IMR-90 (cell line): ENCODE data around the gene RELCH. TPM values are rescaled to one million over a fixed set of nuclear protein-coding genes. Genes with fewer than 3 reads are reported as not detected.

Experiments
- ATAC-seq: fragments of 200-7000 bp; cut with Tn5 transposase; 2 replicates; pipeline ENCODE4 v1.9.1; 2020; ENCODE audit warnings: low read depth, mild to moderate bottlenecking, moderate library complexity
- BruUV-seq: library from RNA; stranded (reverse); fragments of 400-500 nt; replicated peaks from 2 replicates; lab custom pipeline; 2021; lab: Mats Ljungman, UMichigan
- CTCF ChIA-PET: fragments of 300-600 bp; formaldehyde crosslinking; extraction: SDS; loops from one replicate; lab custom pipeline; 2021; ENCODE audit warnings: antibody characterized with exemption; lab: Yijun Ruan, JAX
- POLR2A ChIA-PET: fragments of 300-600 bp; sonication (Branson Sonifier 250); formaldehyde crosslinking; loops from one replicate; lab custom pipeline; 2022; ENCODE audit warnings: antibody characterized with exemption; ENCODE audit not compliant: unreplicated experiment; lab: Charles Lee
- DNase-seq: peaks from one replicate; pipeline ENCODE4 v3.0.0; 2013
- H2AFZ ChIP-seq: replicated peaks from 2 replicates; pipeline ENCODE3; 2013; ENCODE audit warnings: low read length, mild to moderate bottlenecking; ENCODE audit not compliant: poor library complexity
- H2AK5ac ChIP-seq: 2 replicates; pipeline ENCODE4 v1.6.1; 2013; ENCODE audit warnings: low read depth, low read length, inconsistent platforms
- H2AK9ac ChIP-seq: replicated peaks from 2 replicates; pipeline ENCODE3; 2013; ENCODE audit warnings: mild to moderate bottlenecking, low read depth, low read length, moderate library complexity; ENCODE audit not compliant: poor library complexity
- H2BK120ac ChIP-seq: 2 replicates; pipeline ENCODE4 v1.6.1; 2013; ENCODE audit warnings: low read depth, low read length, inconsistent platforms
- H2BK15ac ChIP-seq: 3 replicates; pipeline ENCODE4 v1.6.1; 2013; ENCODE audit warnings: low read depth, low read length, inconsistent platforms
- H2BK20ac ChIP-seq: 2 replicates; pipeline ENCODE4 v1.6.1; 2013; ENCODE audit warnings: low read depth, mild to moderate bottlenecking, inconsistent platforms, low read length, moderate library complexity
- H2BK5ac ChIP-seq: 2 replicates; pipeline ENCODE4 v1.6.1; 2013; ENCODE audit warnings: mild to moderate bottlenecking, low read depth, low read length, inconsistent platforms; ENCODE audit not compliant: poor library complexity, severe bottlenecking
- H3K14ac ChIP-seq: replicated peaks from 2 replicates; pipeline ENCODE4 v1.6.1; 2013; ENCODE audit warnings: low read depth, low read length, inconsistent platforms
- H3K18ac ChIP-seq: 2 replicates; pipeline ENCODE4 v1.6.1; 2013; ENCODE audit warnings: low read depth, low read length, control low read depth
- H3K23ac ChIP-seq: 2 replicates; pipeline ENCODE4 v1.6.1; 2013; ENCODE audit warnings: low read depth, low read length, inconsistent platforms
- H3K27ac ChIP-seq: 2 replicates; pipeline ENCODE4 v1.5.1; 2013; ENCODE audit warnings: mild to moderate bottlenecking, control low read depth, low read length; ENCODE audit not compliant: insufficient read depth
- H3K27me3 ChIP-seq: 2 replicates; pipeline ENCODE4 v1.6.1; 2013; ENCODE audit warnings: low read length; ENCODE audit not compliant: control insufficient read depth, insufficient read depth
- H3K36me3 ChIP-seq: 2 replicates; pipeline ENCODE4 v1.6.1; 2013; ENCODE audit warnings: low read length, mixed read lengths; ENCODE audit not compliant: control insufficient read depth, insufficient read depth
- H3K4ac ChIP-seq: 2 replicates; pipeline ENCODE4 v1.6.1; 2013; ENCODE audit warnings: low read depth, low read length, inconsistent platforms
- H3K4me1 ChIP-seq: 2 replicates; pipeline ENCODE4 v1.6.1; 2013; ENCODE audit warnings: low read length, mixed read lengths; ENCODE audit not compliant: control insufficient read depth, insufficient read depth
- H3K4me2 ChIP-seq: 2 replicates; pipeline ENCODE4 v1.6.1; 2013; ENCODE audit warnings: low read depth, mild to moderate bottlenecking, control low read depth, low read length, moderate library complexity
- H3K4me3 ChIP-seq: 2 replicates; pipeline ENCODE4 v1.5.1; 2013; ENCODE audit warnings: low read depth, mild to moderate bottlenecking, control low read depth, low read length, moderate library complexity; ENCODE audit not compliant: insufficient read depth
- H3K56ac ChIP-seq: 2 replicates; pipeline ENCODE4 v1.6.1; 2013; ENCODE audit warnings: low read length, inconsistent platforms; ENCODE audit not compliant: insufficient read depth; ENCODE audit errors: extremely low read depth
- H3K79me1 ChIP-seq, 2 experiments: 2 replicates each; pipeline ENCODE4 v1.6.1; 2013; ENCODE audit warnings: low read length in 2 of 2, inconsistent platforms in 1 of 2, low read depth in 1 of 2
- H3K9ac ChIP-seq: 2 replicates; pipeline ENCODE4 v1.6.1; 2013; ENCODE audit warnings: low read depth, low read length, control low read depth
- H3K9me1 ChIP-seq: 2 replicates; pipeline ENCODE4 v1.6.1; 2013; ENCODE audit warnings: low read length, inconsistent platforms; ENCODE audit not compliant: insufficient read depth
- H3K9me3 ChIP-seq: 2 replicates; pipeline ENCODE4 v1.6.1; 2013; ENCODE audit warnings: low read length; ENCODE audit not compliant: control insufficient read depth, insufficient read depth
- H4K20me1 ChIP-seq: 2 replicates; pipeline ENCODE4 v1.6.1; 2013; ENCODE audit warnings: low read length, inconsistent platforms; ENCODE audit not compliant: insufficient read depth
- H4K5ac ChIP-seq: 2 replicates; pipeline ENCODE4 v1.6.1; 2013; ENCODE audit warnings: mild to moderate bottlenecking, low read depth, low read length, control low read depth
- H4K8ac ChIP-seq, 2 experiments: 2 replicates each; pipeline ENCODE4 v1.6.1; 2013; ENCODE audit warnings: low read depth in 2 of 2, low read length in 2 of 2, control low read depth in 1 of 2, inconsistent platforms in 1 of 2
- H4K91ac ChIP-seq: 2 replicates; pipeline ENCODE4 v1.6.1; 2013; ENCODE audit warnings: low read depth, low read length, inconsistent platforms; ENCODE audit not compliant: insufficient read depth
- BHLHE40 ChIP-seq: fragments of 150-350 bp; IDR thresholded peaks from 2 replicates; pipeline ENCODE4 v1.6.1; 2016; ENCODE audit warnings: mild to moderate bottlenecking, low read depth, low read length
- CEBPB ChIP-seq: IDR thresholded peaks from 2 replicates; pipeline ENCODE4 v1.6.1; 2012; ENCODE audit warnings: low read depth, low read length, improper control_type of control experiment
- ELK1 ChIP-seq: fragments of 150-350 bp; IDR thresholded peaks from 2 replicates; pipeline ENCODE4 v1.6.1; 2016; ENCODE audit warnings: low read depth, mild to moderate bottlenecking, low read length, moderate library complexity, borderline replicate concordance
- FOS ChIP-seq: fragments of 150-350 bp; IDR thresholded peaks from 2 replicates; pipeline ENCODE4 v1.6.1; 2016; ENCODE audit warnings: low read depth, low read length
- MAFK ChIP-seq: IDR thresholded peaks from 2 replicates; pipeline ENCODE4 v1.6.1; 2012; ENCODE audit warnings: low read depth, low read length, improper control_type of control experiment
- MAZ ChIP-seq: IDR thresholded peaks from 2 replicates; pipeline ENCODE4 v1.6.1; 2012; ENCODE audit warnings: low read depth, mild to moderate bottlenecking, low read length, improper control_type of control experiment, moderate library complexity, borderline replicate concordance
- MXI1 ChIP-seq: IDR thresholded peaks from 2 replicates; pipeline ENCODE4 v1.6.1; 2012; ENCODE audit warnings: low read depth, mild to moderate bottlenecking, low read length, moderate library complexity, borderline replicate concordance
- POLR2A ChIP-seq: IDR thresholded peaks from 2 replicates; pipeline ENCODE4 v1.6.1; 2012; ENCODE audit warnings: mild to moderate bottlenecking, low read depth, low read length
- RAD21 ChIP-seq: IDR thresholded peaks from 2 replicates; pipeline ENCODE4 v1.6.1; 2012; ENCODE audit warnings: low read length, improper control_type of control experiment
- RCOR1 ChIP-seq: IDR thresholded peaks from 2 replicates; pipeline ENCODE4 v1.6.1; 2012; ENCODE audit warnings: mild to moderate bottlenecking, low read length, improper control_type of control experiment; ENCODE audit not compliant: insufficient replicate concordance
- RFX5 ChIP-seq: IDR thresholded peaks from 2 replicates; pipeline ENCODE4 v1.8.0; 2012; ENCODE audit warnings: low read depth, mild to moderate bottlenecking, low read length, moderate library complexity
- SMC3 ChIP-seq: fragments of 150-350 bp; IDR thresholded peaks from 2 replicates; pipeline ENCODE4 v1.6.1; 2016; ENCODE audit warnings: low read depth, mild to moderate bottlenecking, antibody characterized with exemption, low read length, moderate library complexity
- WGBS, 2 experiments: methylation state at CpG; one replicate each; pipeline versions ENCODE4 v1.1.5 to v1.1.7; 2013; ENCODE audit warnings: missing lambda C conversion rate in 2 of 2; ENCODE audit not compliant: insufficient read length in 1 of 2; ENCODE audit errors: extremely low coverage in 2 of 2; 5-methylcytosine and 5-hydroxymethylcytosine counted together
- dilution Hi-C: fragments of 300-500 bp; cut with HindIII; formaldehyde crosslinking; loops from one replicate; pipeline ENCODE4 v1.14.3; 2018; ENCODE audit warnings: low sequenced_read_pairs; ENCODE audit not compliant: unreplicated experiment
- in situ Hi-C: fragments of 300-500 bp; cut with MboI; formaldehyde crosslinking; loops from 3 replicates; pipeline ENCODE4 v1.14.3; 2019; ENCODE audit warnings: low sequenced_read_pairs, inconsistent platforms, mixed read lengths
- intact Hi-C: fragments of 100-400 bp; cut with micrococcal nuclease; formaldehyde crosslinking; loops from 2 replicates; pipeline ENCODE4 v1.10.0; 2022
- polyA plus RNA-seq, 3 experiments: library from polyadenylated mRNA; depleted of rRNA; stranded (reverse); fragments of >200 nt; gene quantifications; 2 replicates each; pipeline ENCODE4 v1.2.3, GENCODE V29; 2012; ENCODE audit warnings: low replicate concordance in 1 of 3
- total RNA-seq: library from RNA; depleted of rRNA; stranded (reverse); fragments of >200 nt; gene quantifications from 2 replicates; pipeline ENCODE4 v1.2.3, GENCODE V29; 2012
- TF ChIP-seq, protein P1 (sequence below): fragments of 150-350 bp; IDR thresholded peaks from 2 replicates; pipeline ENCODE4 v1.6.1; 2017; ENCODE audit warnings: mild to moderate bottlenecking, antibody characterized with exemption, low read length, low read depth
- TF ChIP-seq, protein P2 (sequence below): conservative IDR thresholded peaks from 2 replicates; pipeline ENCODE4 v1.5.1; 2012; ENCODE audit warnings: mild to moderate bottlenecking, low read depth, low read length, improper control_type of control experiment

The RELCH gene
- total and polyA plus RNA-seq, 2 of the 4 experiments (the other 2 are of a cell fraction) = 14.4 to 52.5 TPM

DNA sequence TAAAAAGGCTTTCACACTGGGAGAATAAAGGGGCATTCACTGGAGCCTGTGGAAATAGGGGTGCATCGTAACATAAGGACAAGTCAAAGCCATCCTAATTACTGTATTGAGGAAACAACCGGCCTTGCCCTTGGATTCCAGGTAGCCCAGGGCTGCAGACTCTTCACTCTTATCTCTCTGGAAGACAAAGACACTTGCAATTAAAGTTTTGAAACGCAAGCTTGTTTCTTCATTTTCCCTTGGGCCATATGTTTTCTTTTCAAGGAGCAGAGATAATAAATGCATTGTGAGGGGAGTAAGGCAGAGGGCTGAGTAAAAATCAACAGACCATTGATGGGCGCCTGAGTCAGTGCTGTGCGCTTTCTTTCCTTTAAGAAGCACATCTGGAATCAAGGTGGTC, 149.6 kb downstream of the RELCH start:
- TF ChIP-seq BHLHE40 (no peak), ELK1 (no peak), RFX5 (no peak), MXI1 (no peak), MAZ (no peak), MAFK (no peak), CEBPB (no peak), RAD21 (no peak), RCOR1 (no peak), SMC3 (no peak), POLR2A (no peak), FOS (no peak)
- TF ChIP-seq, protein P1, sequence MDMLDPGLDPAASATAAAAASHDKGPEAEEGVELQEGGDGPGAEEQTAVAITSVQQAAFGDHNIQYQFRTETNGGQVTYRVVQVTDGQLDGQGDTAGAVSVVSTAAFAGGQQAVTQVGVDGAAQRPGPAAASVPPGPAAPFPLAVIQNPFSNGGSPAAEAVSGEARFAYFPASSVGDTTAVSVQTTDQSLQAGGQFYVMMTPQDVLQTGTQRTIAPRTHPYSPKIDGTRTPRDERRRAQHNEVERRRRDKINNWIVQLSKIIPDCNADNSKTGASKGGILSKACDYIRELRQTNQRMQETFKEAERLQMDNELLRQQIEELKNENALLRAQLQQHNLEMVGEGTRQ = no peak
- TF ChIP-seq, protein P2, sequence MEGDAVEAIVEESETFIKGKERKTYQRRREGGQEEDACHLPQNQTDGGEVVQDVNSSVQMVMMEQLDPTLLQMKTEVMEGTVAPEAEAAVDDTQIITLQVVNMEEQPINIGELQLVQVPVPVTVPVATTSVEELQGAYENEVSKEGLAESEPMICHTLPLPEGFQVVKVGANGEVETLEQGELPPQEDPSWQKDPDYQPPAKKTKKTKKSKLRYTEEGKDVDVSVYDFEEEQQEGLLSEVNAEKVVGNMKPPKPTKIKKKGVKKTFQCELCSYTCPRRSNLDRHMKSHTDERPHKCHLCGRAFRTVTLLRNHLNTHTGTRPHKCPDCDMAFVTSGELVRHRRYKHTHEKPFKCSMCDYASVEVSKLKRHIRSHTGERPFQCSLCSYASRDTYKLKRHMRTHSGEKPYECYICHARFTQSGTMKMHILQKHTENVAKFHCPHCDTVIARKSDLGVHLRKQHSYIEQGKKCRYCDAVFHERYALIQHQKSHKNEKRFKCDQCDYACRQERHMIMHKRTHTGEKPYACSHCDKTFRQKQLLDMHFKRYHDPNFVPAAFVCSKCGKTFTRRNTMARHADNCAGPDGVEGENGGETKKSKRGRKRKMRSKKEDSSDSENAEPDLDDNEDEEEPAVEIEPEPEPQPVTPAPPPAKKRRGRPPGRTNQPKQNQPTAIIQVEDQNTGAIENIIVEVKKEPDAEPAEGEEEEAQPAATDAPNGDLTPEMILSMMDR = no peak
- CTCF ChIA-PET = no interaction called here

More for the DNA sequence above, 149.6 kb downstream of the RELCH start:
- no peak overlapping the region for H2BK20ac ChIP-seq
- no peak overlapping the region for H4K8ac ChIP-seq
- no peak for ATAC-seq
- no peaks in the 10 kb centered on the region for H3K79me1 ChIP-seq
- no peak overlapping the region for H3K4me3 ChIP-seq
- H2BK120ac ChIP-seq = no peak overlapping the region
- peaks cover 4% of the 10 kb centered on the region for H3K4me1 ChIP-seq
- POLR2A ChIA-PET = no interaction called here
- H3K27me3 ChIP-seq = peaks cover 31% of the 10 kb centered on the region
- H3K18ac ChIP-seq = no peak overlapping the region
- H3K4ac ChIP-seq = no peak overlapping the region
- H2AK5ac ChIP-seq = no peak overlapping the region
- DNase-seq = no peak
- intact Hi-C loops (no loop called here), in situ Hi-C loops (no loop called here), dilution Hi-C loops (no loop called here)
- H4K5ac ChIP-seq = no peak overlapping the region
- no peak overlapping the region for H3K14ac ChIP-seq
- no peak overlapping the region for H3K4me2 ChIP-seq
- no peak overlapping the region for H2AK9ac ChIP-seq
- no peak overlapping the region for H3K56ac ChIP-seq
- no peak overlapping the region for H2BK5ac ChIP-seq
- H3K9me3 ChIP-seq = no peaks in the 10 kb centered on the region
- H4K91ac ChIP-seq = no peak overlapping the region
- no TSS peak for BruUV-seq
- H4K20me1 ChIP-seq = no peaks in the 10 kb centered on the region; the same call in 1 of the 2 replicates
- H3K36me3 ChIP-seq = no peaks in the 10 kb centered on the region
- no peak overlapping the region for H2AFZ ChIP-seq
- H3K27ac ChIP-seq = no peak overlapping the region
- H3K9ac ChIP-seq = no peak overlapping the region
- H2BK15ac ChIP-seq = no peak overlapping the region
- peaks cover 3% of the 10 kb centered on the region; the same call in 1 of the 2 replicates for H3K9me1 ChIP-seq
- H3K23ac ChIP-seq = no peak overlapping the region
- no CpG with 5 or more reads among the region's 5 CpGs for WGBS, 2 experiments
